Measurements from ENCODE around the gene PPIC. TPM values are rescaled to one million over a fixed set of nuclear protein-coding genes. Genes with fewer than 3 reads are reported as not detected.
"Not testable (repeated sequence)": the region's sequence is repeated elsewhere in the genome, so short reads cannot be mapped to it uniquely, and the experiment has no call there.

Gene PPIC
- total RNA-seq, 4 donors from 2014 or later: 8.9 to 25.3 (median 10.9) TPM

- no peaks in the 10 kb centered on the region for H3K4me1 ChIP-seq
- no peaks in the 10 kb centered on the region for H3K9me3 ChIP-seq
- TF ChIP-seq POLR2A (IDR thresholded peaks at IDR 0.05): no peak
- no peak for TF ChIP-seq CTCF (IDR thresholded peaks at IDR 0.05)
- TF ChIP-seq POLR2AphosphoS5 (IDR thresholded peaks at IDR 0.05): no peak
- TF ChIP-seq EP300 (IDR thresholded peaks at IDR 0.05): no peak
- 77% methylated on average over 2 of the region's 2 CpGs for WGBS
- H3K27me3 ChIP-seq: no peaks in the 10 kb centered on the region
- no peak for DNase-seq (ENCODE audit: low spot score in 2 of 2)
- no peak overlapping the region for H3K27ac ChIP-seq
- no peaks in the 10 kb centered on the region for H3K36me3 ChIP-seq
- no peak overlapping the region for H3K4me3 ChIP-seq
These were observed 59.2 kb downstream of the PPIC start for GRCh38 chr5:122977319-122977718.

- H3K4me1 ChIP-seq; H3K4me3 ChIP-seq; DNase-seq (ENCODE audit: low spot score in 2 of 2); H3K36me3 ChIP-seq; H3K27ac ChIP-seq; H3K9me3 ChIP-seq; H3K27me3 ChIP-seq: not testable (repeated sequence)
- 96% methylated on average over 3 of the region's 3 CpGs for WGBS
These were observed 62.3 kb downstream of the PPIC start for GRCh38 chr5:122974251-122974650.

GRCh38 chr5:122973759-122974158, 62.8 kb downstream of the PPIC start:
- H3K4me3 ChIP-seq; DNase-seq (ENCODE audit: low spot score in 2 of 2); H3K4me1 ChIP-seq; H3K36me3 ChIP-seq; H3K27me3 ChIP-seq; H3K9me3 ChIP-seq; H3K27ac ChIP-seq: not testable (repeated sequence)
- WGBS: 88% methylated on average over 1 of the region's 1 CpG

Other genes with a start within 250 kb of the PPIC start
- gene SNX24, start 191.1 kb downstream of the PPIC start, total RNA-seq: 10 to 100 TPM; 15.2 to 43.0 (median 25.3) TPM
- gene PRDM6, start 52.5 kb upstream of the PPIC start, total RNA-seq: under 1 TPM; 0.08 to 0.64 (median 0.33) TPM